ENCODE data around the gene GPC6.

Gene GPC6

GRCh38 chr13:93352616-93353015 lies 126.0 kb downstream of the GPC6 start:
- Histone ChIP-seq H3K79me2 (ENCODE audit: low read length) (no peaks in the 10 kb centered on the region), H3K9me3 (ENCODE audit: insufficient read depth, low read length) (no peaks in the 10 kb centered on the region), H3K9ac (ENCODE audit: low read length) (no peak overlapping the region), H3K36me3 (replicated peaks; ENCODE audit: low read depth, low read length) (no peaks in the 10 kb centered on the region), H3K4me3 (ENCODE audit: low read length) (no peak overlapping the region), H3K4me2 (ENCODE audit: low read length) (no peak overlapping the region), H2AFZ (ENCODE audit: low read depth, low read length) (no peak overlapping the region), H3K4me1 (ENCODE audit: low read length) (no peaks in the 10 kb centered on the region), H4K20me1 (ENCODE audit: insufficient read depth, low read length) (no peaks in the 10 kb centered on the region), H3K27me3 (ENCODE audit: low read depth, low read length) (no peaks in the 10 kb centered on the region), H3K27ac (ENCODE audit: low read length) (no peak overlapping the region)
- TF ChIP-seq CTCF (IDR thresholded peaks at IDR 0.05; ENCODE audit: low read depth, low read length): no peak
- TF ChIP-seq EZH2phosphoT487 (IDR thresholded peaks at IDR 0.05; ENCODE audit: low read depth): no peak

- H4K20me1 ChIP-seq (ENCODE audit: insufficient read depth, low read length): no peaks in the 10 kb centered on the region
- H3K9ac ChIP-seq (ENCODE audit: low read length): no peak overlapping the region
- no peak overlapping the region for H3K4me2 ChIP-seq (ENCODE audit: low read length)
- no peak overlapping the region for H2AFZ ChIP-seq (ENCODE audit: low read depth, low read length)
- no peaks in the 10 kb centered on the region for H3K9me3 ChIP-seq (ENCODE audit: insufficient read depth, low read length)
- H3K4me1 ChIP-seq (ENCODE audit: low read length): no peaks in the 10 kb centered on the region
- no peak overlapping the region for H3K27ac ChIP-seq (ENCODE audit: low read length)
- no peaks in the 10 kb centered on the region for H3K36me3 ChIP-seq (replicated peaks; ENCODE audit: low read depth, low read length)
- H3K79me2 ChIP-seq (ENCODE audit: low read length): no peaks in the 10 kb centered on the region
- no peak overlapping the region for H3K4me3 ChIP-seq (ENCODE audit: low read length)
- H3K27me3 ChIP-seq (ENCODE audit: low read depth, low read length): no peaks in the 10 kb centered on the region
- TF ChIP-seq EZH2phosphoT487 (IDR thresholded peaks at IDR 0.05; ENCODE audit: low read depth): no peak
Observed at GRCh38 chr13:93355094-93355493, 128.5 kb downstream of the GPC6 start.

- H3K9ac ChIP-seq (ENCODE audit: low read length): no peak overlapping the region
- no peaks in the 10 kb centered on the region for H3K36me3 ChIP-seq (replicated peaks; ENCODE audit: low read depth, low read length)
- no peaks in the 10 kb centered on the region for H3K4me1 ChIP-seq (ENCODE audit: low read length)
- no peaks in the 10 kb centered on the region for H3K79me2 ChIP-seq (ENCODE audit: low read length)
- no peak overlapping the region for H3K27ac ChIP-seq (ENCODE audit: low read length)
- no peaks in the 10 kb centered on the region for H3K9me3 ChIP-seq (ENCODE audit: insufficient read depth, low read length)
- no peaks in the 10 kb centered on the region for H3K27me3 ChIP-seq (ENCODE audit: low read depth, low read length)
- H4K20me1 ChIP-seq (ENCODE audit: insufficient read depth, low read length): no peaks in the 10 kb centered on the region
- H3K4me3 ChIP-seq (ENCODE audit: low read length): no peak overlapping the region
- no peak overlapping the region for H2AFZ ChIP-seq (ENCODE audit: low read depth, low read length)
- no peak overlapping the region for H3K4me2 ChIP-seq (ENCODE audit: low read length)
- TF ChIP-seq EZH2phosphoT487 (IDR thresholded peaks at IDR 0.05; ENCODE audit: low read depth): no peak
- no peak for TF ChIP-seq CTCF (IDR thresholded peaks at IDR 0.05; ENCODE audit: low read depth, low read length)
Observed at GRCh38 chr13:93356469-93356868, 129.9 kb downstream of the GPC6 start.

GRCh38 chr13:93360021-93360420 lies 133.4 kb downstream of the GPC6 start:
- no peaks in the 10 kb centered on the region for H3K79me2 ChIP-seq (ENCODE audit: low read length)
- no peak overlapping the region for H2AFZ ChIP-seq (ENCODE audit: low read depth, low read length)
- no peak overlapping the region for H3K4me3 ChIP-seq (ENCODE audit: low read length)
- no peaks in the 10 kb centered on the region for H4K20me1 ChIP-seq (ENCODE audit: insufficient read depth, low read length)
- H3K9me3 ChIP-seq (ENCODE audit: insufficient read depth, low read length): no peaks in the 10 kb centered on the region
- no peak for TF ChIP-seq CTCF (IDR thresholded peaks at IDR 0.05; ENCODE audit: low read depth, low read length)
- TF ChIP-seq EZH2phosphoT487 (IDR thresholded peaks at IDR 0.05; ENCODE audit: low read depth): no peak
- H3K4me1 ChIP-seq (ENCODE audit: low read length): no peaks in the 10 kb centered on the region
- no peaks in the 10 kb centered on the region for H3K36me3 ChIP-seq (replicated peaks; ENCODE audit: low read depth, low read length)
- no peak overlapping the region for H3K9ac ChIP-seq (ENCODE audit: low read length)
- no peaks in the 10 kb centered on the region for H3K27me3 ChIP-seq (ENCODE audit: low read depth, low read length)
- no peak overlapping the region for H3K27ac ChIP-seq (ENCODE audit: low read length)
- no peak overlapping the region for H3K4me2 ChIP-seq (ENCODE audit: low read length)

- Histone ChIP-seq H4K20me1 (ENCODE audit: insufficient read depth, low read length) (no peaks in the 10 kb centered on the region), H3K9ac (ENCODE audit: low read length) (no peak overlapping the region), H3K79me2 (ENCODE audit: low read length) (no peaks in the 10 kb centered on the region), H3K27ac (ENCODE audit: low read length) (no peak overlapping the region), H3K4me3 (ENCODE audit: low read length) (no peak overlapping the region), H3K4me2 (ENCODE audit: low read length) (no peak overlapping the region), H3K27me3 (ENCODE audit: low read depth, low read length) (no peaks in the 10 kb centered on the region), H3K36me3 (replicated peaks; ENCODE audit: low read depth, low read length) (no peaks in the 10 kb centered on the region), H3K4me1 (ENCODE audit: low read length) (no peaks in the 10 kb centered on the region), H3K9me3 (ENCODE audit: insufficient read depth, low read length) (no peaks in the 10 kb centered on the region), H2AFZ (ENCODE audit: low read depth, low read length) (no peak overlapping the region)
- TF ChIP-seq EZH2phosphoT487 (IDR thresholded peaks at IDR 0.05; ENCODE audit: low read depth) (no peak), CTCF (IDR thresholded peaks at IDR 0.05; ENCODE audit: low read depth, low read length) (no peak)
Observed at GRCh38 chr13:93361703-93362102, 135.1 kb downstream of the GPC6 start.
